Activated CD8-positive, alpha-beta memory T cell treated with anti-CD3 and anti-CD28 coated beads for 48 hours (primary cell): Measurements from ENCODE around the gene SLC25A47.

Experiments
- DNase-seq, 3 experiments: peaks; one replicate each; pipeline ENCODE4 v3.0.0-alpha.2; 2020; ENCODE audit warnings: low read depth in 2 of 3, low spot score in 2 of 3

The SLC25A47 gene

DNA sequence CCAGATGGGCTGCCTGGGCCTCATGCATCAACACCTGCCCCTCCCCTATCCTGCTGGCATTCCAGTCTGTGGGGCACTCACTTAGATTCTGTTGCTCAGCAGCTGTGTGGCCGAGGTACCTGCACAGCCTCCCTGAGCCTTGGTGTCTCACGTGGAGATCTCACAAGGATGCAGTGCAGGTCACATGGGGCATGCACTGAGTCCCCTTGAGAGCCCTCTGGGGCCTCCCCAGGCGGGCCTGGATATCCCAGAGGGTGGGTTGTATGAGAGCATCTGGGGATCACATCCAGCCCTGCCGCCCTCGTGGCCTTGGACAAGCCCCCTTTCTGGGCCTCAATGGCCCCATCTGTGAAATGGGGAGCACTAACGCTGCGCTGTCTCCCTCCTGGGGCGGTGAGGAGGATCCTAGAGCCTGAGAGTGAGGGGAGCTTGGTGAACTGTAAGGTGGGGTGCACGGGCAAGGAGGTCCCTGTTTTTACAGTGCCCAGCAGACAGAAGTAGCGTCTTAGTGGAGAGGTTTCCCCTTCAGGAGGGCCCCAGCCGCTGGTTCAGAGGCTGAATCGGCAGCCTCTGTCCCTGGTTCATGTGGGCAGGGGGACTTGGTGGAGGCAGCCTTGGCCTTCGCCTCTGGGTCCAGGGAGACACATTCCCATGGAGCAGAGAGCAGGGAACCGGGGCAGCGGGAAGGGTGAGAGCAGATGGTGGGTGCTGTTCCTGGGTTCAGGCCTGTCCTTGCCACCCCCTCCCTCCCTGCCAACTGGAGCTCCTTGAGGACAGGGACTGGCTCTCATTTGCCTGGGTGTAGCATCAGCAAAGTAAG is 791 bp upstream of the SLC25A47 start:
- DNase-seq, result no peak

DNA sequence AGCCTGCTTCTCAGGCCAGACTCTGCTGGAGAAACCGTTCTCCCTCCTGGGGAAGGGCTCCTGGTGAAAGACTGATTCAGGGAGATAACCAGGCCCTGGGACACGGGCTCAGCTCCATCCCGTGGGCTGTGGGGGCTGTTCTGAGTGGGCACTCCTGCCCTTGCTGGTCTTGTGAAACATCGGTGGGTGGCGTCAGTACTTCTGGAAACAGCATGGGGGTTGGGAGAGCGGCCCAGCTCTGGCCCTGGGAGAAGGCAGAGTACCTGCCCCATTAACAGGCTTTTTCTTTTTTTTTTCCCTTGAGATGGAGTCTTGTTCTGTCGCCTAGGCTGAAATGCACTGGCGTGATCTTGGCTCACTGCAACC is 786 bp downstream of the SLC25A47 start:
- DNase-seq, result no peak

DNA sequence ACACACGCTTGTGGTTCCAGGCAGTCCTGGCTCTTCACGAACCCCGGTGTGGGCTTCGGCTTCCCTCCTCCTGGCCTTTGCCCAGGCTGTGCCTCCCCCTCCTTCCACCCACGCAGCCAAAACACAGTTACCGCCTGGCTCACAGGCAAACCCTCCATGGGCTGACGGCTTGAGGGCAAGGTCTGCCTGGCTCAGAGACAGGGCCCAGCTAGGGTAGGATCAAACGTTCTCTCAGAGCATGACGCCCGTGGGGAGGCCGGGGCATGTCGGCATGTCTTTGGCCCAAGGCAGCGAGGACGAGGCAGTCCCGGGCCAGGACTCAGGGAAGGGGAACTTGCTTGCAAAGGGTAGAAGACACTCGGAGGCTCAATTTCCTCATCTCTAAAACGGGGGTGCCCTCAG is 2.1 kb downstream of the SLC25A47 start:
- no peak for DNase-seq

DNA sequence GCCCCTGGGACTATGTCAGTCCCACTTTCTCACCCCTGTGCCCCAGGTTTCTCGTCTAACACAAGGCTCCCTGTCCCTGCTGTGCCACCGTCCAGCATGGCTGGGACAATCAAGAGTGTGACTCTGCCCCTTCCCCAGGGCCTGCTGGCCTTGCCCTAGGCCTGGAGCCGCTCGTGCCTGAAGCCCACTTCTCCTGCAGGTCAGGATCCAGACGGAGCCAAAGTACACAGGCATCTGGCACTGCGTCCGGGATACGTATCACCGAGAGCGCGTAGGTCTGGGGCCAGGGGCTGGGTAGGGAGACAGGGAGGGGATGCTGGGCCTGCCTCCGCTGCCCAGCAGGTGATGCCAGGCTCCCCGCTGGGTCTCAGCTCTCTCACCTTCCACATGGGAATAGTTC is 2.8 kb downstream of the SLC25A47 start:
- DNase-seq, result no peak

GRCh38 chr14:100327128-100327527 is 4.0 kb downstream of the SLC25A47 start:
- no peak for DNase-seq

- DNase-seq, result no peak
Observed at GRCh38 chr14:100328495-100329163, 5.5 kb downstream of the SLC25A47 start.

DNA sequence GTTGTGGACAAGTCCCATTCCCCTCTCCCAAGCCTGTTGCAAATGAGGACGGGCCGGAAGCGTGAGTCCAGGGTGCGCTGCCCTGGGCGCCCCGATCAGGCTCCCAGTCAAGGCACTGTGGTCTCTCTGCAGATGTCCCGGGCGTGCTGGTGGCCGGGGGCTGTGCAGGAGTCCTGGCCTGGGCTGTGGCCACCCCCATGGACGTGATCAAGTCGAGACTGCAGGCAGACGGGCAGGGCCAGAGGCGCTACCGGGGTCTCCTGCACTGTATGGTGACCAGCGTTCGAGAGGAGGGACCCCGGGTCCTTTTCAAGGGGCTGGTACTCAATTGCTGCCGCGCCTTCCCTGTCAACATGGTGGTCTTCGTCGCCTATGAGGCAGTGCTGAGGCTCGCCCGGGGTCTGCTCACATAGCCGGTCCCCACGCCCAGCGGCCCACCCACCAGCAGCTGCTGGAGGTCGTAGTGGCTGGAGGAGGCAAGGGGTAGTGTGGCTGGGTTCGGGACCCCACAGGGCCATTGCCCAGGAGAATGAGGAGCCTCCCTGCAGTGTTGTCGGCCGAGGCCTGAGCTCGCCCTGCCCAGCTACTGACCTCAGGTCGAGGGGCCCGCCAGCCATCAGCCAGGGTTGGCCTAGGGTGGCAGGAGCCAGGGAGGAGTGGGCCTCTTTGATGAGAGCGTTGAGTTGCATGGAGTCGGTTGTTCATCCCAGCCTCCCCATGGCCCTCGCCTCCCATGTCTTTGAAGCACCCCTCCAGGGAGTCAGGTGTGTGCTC is 6.3 kb downstream of the SLC25A47 start:
- DNase-seq, result no peak

GRCh38 chr14:100330007-100330344 is 6.8 kb downstream of the SLC25A47 start:
- DNase-seq, result no peak

DNA sequence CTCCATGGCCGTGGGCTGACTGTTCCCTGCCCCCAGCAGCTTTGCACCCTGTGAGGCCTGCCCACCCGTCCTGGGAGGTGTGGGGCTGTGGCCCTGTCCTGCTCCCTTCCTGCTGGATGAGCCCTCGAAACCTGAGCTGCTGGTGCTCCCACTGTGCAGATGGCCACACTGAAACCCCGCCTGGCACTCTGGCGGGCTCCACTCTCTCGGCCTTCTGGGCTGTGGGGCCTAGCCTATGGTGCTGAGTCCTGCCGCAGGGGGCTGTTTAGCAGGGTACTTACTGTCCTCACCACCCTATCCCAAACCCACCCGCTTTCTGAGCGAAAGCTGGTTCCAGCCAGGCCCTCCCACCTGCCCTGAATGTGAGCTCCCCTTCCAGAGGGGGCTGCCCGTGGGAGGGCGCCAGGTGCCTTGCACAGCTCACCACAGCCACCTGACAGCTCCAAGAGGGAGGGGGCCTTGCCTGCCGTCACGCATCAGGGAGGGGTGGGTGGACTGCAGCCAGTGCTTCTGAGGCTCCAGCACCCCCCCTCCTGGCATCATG is 7.3 kb downstream of the SLC25A47 start:
- no peak for DNase-seq

GRCh38 chr14:100332071-100332639 is 9.0 kb downstream of the SLC25A47 start:
- no peak for DNase-seq

- no peak for DNase-seq
Observed at GRCh38 chr14:100332797-100333196, 9.7 kb downstream of the SLC25A47 start.

GRCh38 chr14:100333311-100333710 is 10.2 kb downstream of the SLC25A47 start:
- DNase-seq, result no peak

DNA sequence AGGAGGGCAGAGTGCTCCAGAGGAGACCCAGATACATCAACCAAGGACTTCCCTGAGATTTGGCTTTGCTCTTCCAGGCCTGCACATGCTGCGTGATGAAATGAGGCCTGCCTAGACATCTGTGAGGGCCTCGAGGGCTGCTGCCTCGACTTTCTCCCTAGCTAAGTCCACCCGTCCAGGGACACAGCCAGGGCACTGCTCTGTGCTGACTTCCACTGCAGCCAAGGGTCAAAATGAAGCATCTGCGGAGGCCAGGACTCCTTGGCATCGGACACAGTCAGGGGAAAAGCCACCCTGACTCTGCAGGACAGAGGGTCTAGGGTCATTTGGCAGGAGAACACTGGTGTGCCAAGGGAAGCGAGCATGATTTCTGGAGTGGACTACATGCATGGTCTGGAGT is 10.7 kb downstream of the SLC25A47 start:
- no peak for DNase-seq

DNA sequence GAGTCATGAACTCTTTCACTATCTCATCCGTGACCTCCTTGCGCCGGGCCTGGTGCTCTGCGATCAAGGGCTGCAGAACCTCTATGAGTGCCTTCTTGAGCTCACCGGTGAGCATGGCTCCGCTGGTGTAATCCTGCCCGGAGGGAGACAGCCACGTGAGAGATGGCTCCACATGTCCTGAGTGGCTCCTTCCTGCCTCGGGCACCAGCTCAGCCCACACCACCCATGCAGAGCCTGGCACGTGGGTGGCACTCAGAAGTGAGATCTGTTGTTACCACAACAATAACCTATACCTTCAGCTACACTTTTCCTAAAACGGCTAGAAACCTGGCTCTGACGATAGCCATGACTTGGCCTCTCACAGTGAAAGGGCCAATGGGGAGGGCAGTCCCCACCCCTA is 11.8 kb downstream of the SLC25A47 start:
- DNase-seq, result no peak

- no peak for DNase-seq
Observed at GRCh38 chr14:100336618-100337530, 13.7 kb downstream of the SLC25A47 start.

- no peak for DNase-seq
Observed at GRCh38 chr14:100339766-100340422, 16.8 kb downstream of the SLC25A47 start.

DNA sequence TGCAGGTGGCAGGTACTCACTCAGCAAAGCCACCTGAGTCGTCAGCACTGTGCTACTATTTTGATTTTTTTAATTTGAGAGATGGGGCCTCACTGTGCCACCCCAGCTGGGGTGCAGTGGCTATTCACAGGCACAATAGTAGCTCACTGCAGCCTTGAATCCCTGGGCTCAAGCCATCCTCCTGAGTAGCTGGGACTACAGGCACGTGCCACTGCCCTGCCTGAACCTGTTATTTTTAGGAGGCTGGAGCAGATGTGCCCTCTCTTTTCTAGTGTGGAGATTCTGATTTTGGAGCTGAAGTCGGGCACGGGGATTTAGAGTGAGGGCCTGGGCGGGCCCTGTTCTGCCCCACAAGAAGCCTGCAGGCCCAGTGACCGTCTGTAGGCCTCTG is 17.3 kb downstream of the SLC25A47 start:
- no peak for DNase-seq

GRCh38 chr14:100341301-100342031 is 18.3 kb downstream of the SLC25A47 start:
- DNase-seq, result no peak

GRCh38 chr14:100342195-100342594 is 19.1 kb downstream of the SLC25A47 start:
- DNase-seq, result no peak
